GM18870 (cell line): Measurements from ENCODE around the gene SLCO3A1.

Source experiments
- ATAC-seq: cut with Tn5 transposase; IDR thresholded peaks from one replicate; pipeline ENCODE4 v1.9.1; 2021; ENCODE audit warnings: moderate library complexity; ENCODE audit not compliant: unreplicated experiment

The SLCO3A1 gene

GRCh38 chr15:92149465-92149864 lies 296.0 kb downstream of the SLCO3A1 start:
- no peak for ATAC-seq

GRCh38 chr15:92151168-92151567 lies 297.7 kb downstream of the SLCO3A1 start:
- no peak for ATAC-seq

GRCh38 chr15:92151741-92152140 lies 298.2 kb downstream of the SLCO3A1 start:
- ATAC-seq = no peak

GRCh38 chr15:92152983-92153382 lies 299.5 kb downstream of the SLCO3A1 start:
- ATAC-seq = no peak

GRCh38 chr15:92153620-92154019 lies 300.1 kb downstream of the SLCO3A1 start:
- no peak for ATAC-seq

GRCh38 chr15:92155934-92156333 lies 302.4 kb downstream of the SLCO3A1 start:
- no peak for ATAC-seq

GRCh38 chr15:92157666-92158298 lies 304.3 kb downstream of the SLCO3A1 start:
- no peak for ATAC-seq

- peak; percentile 44 for ATAC-seq
Measured at GRCh38 chr15:92158426-92158825, 304.9 kb downstream of the SLCO3A1 start.

GRCh38 chr15:92159481-92159880 lies 306.0 kb downstream of the SLCO3A1 start:
- no peak for ATAC-seq

GRCh38 chr15:92159906-92160841 lies 306.7 kb downstream of the SLCO3A1 start:
- ATAC-seq = no peak

- peak; percentile 96 for ATAC-seq
Measured at GRCh38 chr15:92161039-92161670, 307.6 kb downstream of the SLCO3A1 start.

GRCh38 chr15:92162657-92163056 lies 309.1 kb downstream of the SLCO3A1 start:
- no peak for ATAC-seq

- ATAC-seq = no peak
Measured at GRCh38 chr15:92163641-92164040, 310.1 kb downstream of the SLCO3A1 start.

GRCh38 chr15:92164327-92165000 lies 311.0 kb downstream of the SLCO3A1 start:
- no peak for ATAC-seq

GRCh38 chr15:92165001-92165346 lies 311.5 kb downstream of the SLCO3A1 start:
- ATAC-seq = no peak

- no peak for ATAC-seq
Measured at GRCh38 chr15:92166029-92166428, 312.5 kb downstream of the SLCO3A1 start.

GRCh38 chr15:92166751-92167405 lies 313.4 kb downstream of the SLCO3A1 start:
- ATAC-seq = no peak

- no peak for ATAC-seq
Measured at GRCh38 chr15:92167451-92167850, 313.9 kb downstream of the SLCO3A1 start.

GRCh38 chr15:92168066-92168683 lies 314.7 kb downstream of the SLCO3A1 start:
- ATAC-seq = no peak

GRCh38 chr15:92170897-92171296 lies 317.4 kb downstream of the SLCO3A1 start:
- ATAC-seq = no peak
